Ovary (tissue), 9 donors: Measurements from ENCODE around the gene NPRL2. TPM values are rescaled to one million over a fixed set of nuclear protein-coding genes. Genes with fewer than 3 reads are reported as not detected.

Source experiments
- DNase-seq, 5 donors: peaks; one replicate each; pipeline ENCODE4 v3.0.0-alpha.2; 2019 to 2020
- H3K27ac ChIP-seq, 2 donors: fragments of 200-600 bp; one replicate each; pipeline versions ENCODE4 v1.5.1 to v1.8.0; 2019 to 2022
- H3K27me3 ChIP-seq: fragments of 200-600 bp; one replicate; pipeline ENCODE4 v1.8.0; 2022
- H3K36me3 ChIP-seq: fragments of 200-600 bp; sonication (generic); one replicate; pipeline ENCODE4 v1.5.1; 2019
- H3K4me1 ChIP-seq: one replicate; pipeline ENCODE4 v1.8.1; 2013; ENCODE audit warnings: mild to moderate bottlenecking, moderate library complexity; ENCODE audit not compliant: insufficient read depth
- H3K4me3 ChIP-seq: fragments of 200-600 bp; sonication (generic); one replicate; pipeline ENCODE4 v1.5.1; 2017
- H3K9me3 ChIP-seq, 2 donors: fragments of 200-600 bp in 1 of 2; sonication (generic) in 1 of 2; one replicate each; pipeline versions ENCODE4 v1.5.1 to v1.8.1; 2013 to 2019; ENCODE audit warnings: mild to moderate bottlenecking in 1 of 2, moderate library complexity in 1 of 2
- CTCF ChIP-seq, 3 donors: fragments of 450-650 bp in 2 of 3; fragments of 200-600 bp in 1 of 3; IDR thresholded peaks; one replicate each; pipeline versions ENCODE4 v1.5.1 to v1.8.0; 2016 to 2022; ENCODE audit warnings: antibody characterized with exemption in 3 of 3, mild to moderate bottlenecking in 1 of 3
- EP300 ChIP-seq: sonication (generic); formaldehyde crosslinking; IDR thresholded peaks from one replicate; pipeline ENCODE4 v1.6.1; 2017; ENCODE audit warnings: antibody characterized with exemption
- POLR2A ChIP-seq: fragments of 450-650 bp; IDR thresholded peaks from one replicate; pipeline ENCODE4 v1.6.1; 2017; ENCODE audit warnings: antibody characterized with exemption, mild to moderate bottlenecking, moderate library complexity
- WGBS, 3 donors: extraction: QIAGEN DNeasy Blood & Tissue Kit in 1 of 3; methylation state at CpG; one replicate each; pipeline versions ENCODE4 v1.1.5 to v1.1.7; 2013 to 2017; 5-methylcytosine and 5-hydroxymethylcytosine counted together
- intact Hi-C, 4 donors: fragments of 100-400 bp; cut with DNase I; formaldehyde crosslinking; loops; one replicate each; pipeline versions ENCODE4 v1.11.0 to v1.15.1; 2022 to 2023
- polyA plus RNA-seq, 2 donors: library from polyadenylated mRNA; stranded (reverse); fragments of 200-250 nt in 1 of 2; fragments of 350-450 nt in 1 of 2; fragmentation: Illumina TruSeq in 1 of 2; extraction: RNeasy Lipid Tissue Mini Kit (QIAGEN cat#74804) in 1 of 2; gene quantifications; one replicate each; pipeline ENCODE4 v1.2.3, GENCODE V29; 2013 to 2014
- total RNA-seq, 7 donors: library from RNA; depleted of rRNA in 2 of 7; stranded (reverse); fragments of >200 nt in 2 of 7; fragmentation: NEBNext Ultra II Directional in 3 of 7; extraction: Animal tissue kit (Norgen Biotek cat#: 25700) in 3 of 7; gene quantifications; one replicate each; pipeline versions ENCODE4 v1.1.0 to v1.2.4, GENCODE V29; 2016 to 2023
- donor health status: DM: no; HTN: no; CAD: no; lungs with moderate emphysema.
- donor health status: DM: no; HTN: no; CAD: no.
- donor health status: Bipolar disorder and iron deficiency.
- donor health status: DM: yes; HTN: yes; CAD: no.
- donor health status: DM: no; HTN: no; CAD: no.
- donor health status: DM: yes; HTN: yes; CAD: no.

NPRL2 gene
- total and polyA plus RNA-seq, 9 donors: 19.4 to 26.3 (median 21.9) TPM

GRCh38 chr3:50304601-50305000 lies 46.0 kb downstream of the NPRL2 start:
- TF ChIP-seq CTCF (IDR thresholded peaks at IDR 0.05) (no peak), POLR2A (no peak), EP300 (no peak)
- no peak overlapping the region for H3K27ac ChIP-seq

GRCh38 chr3:50303013-50303815 lies 47.4 kb downstream of the NPRL2 start, which contains the start of gene HYAL1:
TSS of gene HYAL1 (minus strand) at chr3:50303574. CDS start at chr3:50302956, 618 bp downstream.
- no peak for TF ChIP-seq POLR2A
- no peak for TF ChIP-seq EP300
- TF ChIP-seq CTCF (IDR thresholded peaks at IDR 0.05): no peak
- H3K27me3 ChIP-seq: no peaks in the 10 kb centered on the region
- intact Hi-C loops: loop anchor here in 1 of 4 donors (2.0 kb wide), 1 partner anchor 18 kb away; no protein-coding TSS in a partner anchor
- WGBS, 3 donors: 48 to 54% (median 53%) methylated on average over 12 to 14 of the region's 14 CpGs
- no peak within 1 kb of the TSS for H3K4me3 ChIP-seq
- H3K27ac ChIP-seq: peak within 1 kb of the TSS; percentile 45 to 60
- H3K4me1 ChIP-seq: peaks cover 13% of the 10 kb centered on the region
- H3K36me3 ChIP-seq: no peaks in the 10 kb centered on the region
- no peaks in the 10 kb centered on the region for H3K9me3 ChIP-seq
- peak; percentile 63 to 80 (median 69) for DNase-seq

More at GRCh38 chr3:50304601-50305000, 46.0 kb downstream of the NPRL2 start:
- H3K36me3 ChIP-seq: no peaks in the 10 kb centered on the region
- no peak overlapping the region for H3K4me3 ChIP-seq
- intact Hi-C loops: no loop called here
- no peak for DNase-seq
- H3K27me3 ChIP-seq: no peaks in the 10 kb centered on the region
- no peaks in the 10 kb centered on the region for H3K9me3 ChIP-seq
- peaks cover 10% of the 10 kb centered on the region for H3K4me1 ChIP-seq

GRCh38 chr3:50302095-50303012 lies 48.2 kb downstream of the NPRL2 start:
- Histone ChIP-seq H3K27me3 (no peaks in the 10 kb centered on the region), H3K27ac (peak overlapping the region; percentile 45 to 60), H3K9me3 (no peaks in the 10 kb centered on the region), H3K4me1 (peaks cover 13% of the 10 kb centered on the region), H3K4me3 (no peak overlapping the region), H3K36me3 (no peaks in the 10 kb centered on the region)
- WGBS, 3 donors: 85 to 88% (median 87%) methylated on average over 32 of the region's 32 CpGs
- TF ChIP-seq POLR2A: no peak
- no peak for TF ChIP-seq EP300
- no peak for TF ChIP-seq CTCF (IDR thresholded peaks at IDR 0.05)
- intact Hi-C loops: loop anchor here in 1 of 4 donors (2.0 kb wide), 1 partner anchor 18 kb away; no protein-coding TSS in a partner anchor
- peak in 2 of 5 donors; percentile 47 to 49 for DNase-seq

GRCh38 chr3:50300681-50301254 lies 49.8 kb downstream of the NPRL2 start:
- Histone ChIP-seq H3K27ac (peak overlapping the region; percentile 9 to 68), H3K4me3 (no peak overlapping the region)

More at GRCh38 chr3:50300681-50301254, 49.8 kb downstream of the NPRL2 start:
- H3K27me3 ChIP-seq: no peaks in the 10 kb centered on the region
- DNase-seq: no peak
- no peaks in the 10 kb centered on the region for H3K36me3 ChIP-seq
- no peak for TF ChIP-seq EP300
- TF ChIP-seq CTCF (IDR thresholded peaks at IDR 0.05): no peak
- no peak for TF ChIP-seq POLR2A
- H3K4me1 ChIP-seq: peaks cover 13% of the 10 kb centered on the region
- 89 to 94% (median 89%) methylated on average over 6 of the region's 6 CpGs for WGBS, 3 donors
- H3K9me3 ChIP-seq: no peaks in the 10 kb centered on the region
- intact Hi-C loops: no loop called here
